ENCODE measurements around the gene DAGLA.
"Not testable (repeated sequence)": the region's sequence is repeated elsewhere in the genome, so short reads cannot be mapped to it uniquely, and the experiment has no call there.

Gene DAGLA

GRCh38 chr11:61679893-61680621 lies at the start of gene DAGLA:
TSS of gene DAGLA (plus strand) at chr11:61680391. CDS start at chr11:61720156, 39,765 bp downstream.
- in situ Hi-C loops (cut with MboI; ENCODE audit: low sequenced_read_pairs) = no loop called here

- in situ Hi-C loops (cut with MboI; ENCODE audit: low sequenced_read_pairs) = no loop called here
Observed at GRCh38 chr11:61632096-61632495, 48.1 kb upstream of the DAGLA start.

GRCh38 chr11:61635304-61635703 lies 44.9 kb upstream of the DAGLA start:
- in situ Hi-C loops (cut with MboI; ENCODE audit: low sequenced_read_pairs) = no loop called here

GRCh38 chr11:61635787-61636186 lies 44.4 kb upstream of the DAGLA start:
- in situ Hi-C loops (cut with MboI; ENCODE audit: low sequenced_read_pairs) = no loop called here

- in situ Hi-C loops (cut with MboI; ENCODE audit: low sequenced_read_pairs) = no loop called here
Observed at GRCh38 chr11:61636676-61637075, 43.5 kb upstream of the DAGLA start.

GRCh38 chr11:61637277-61637676 lies 42.9 kb upstream of the DAGLA start:
- in situ Hi-C loops (cut with MboI; ENCODE audit: low sequenced_read_pairs) = no loop called here

- in situ Hi-C loops (cut with MboI; ENCODE audit: low sequenced_read_pairs) = no loop called here
Observed at GRCh38 chr11:61639816-61640443, 40.3 kb upstream of the DAGLA start.

GRCh38 chr11:61642162-61642561 lies 38.0 kb upstream of the DAGLA start:
- in situ Hi-C loops (cut with MboI; ENCODE audit: low sequenced_read_pairs) = no loop called here

- in situ Hi-C loops (cut with MboI; ENCODE audit: low sequenced_read_pairs) = no loop called here
Observed at GRCh38 chr11:61645179-61645868, 34.9 kb upstream of the DAGLA start.

- in situ Hi-C loops (cut with MboI; ENCODE audit: low sequenced_read_pairs) = no loop called here
Observed at GRCh38 chr11:61647529-61647928, 32.7 kb upstream of the DAGLA start.

- in situ Hi-C loops (cut with MboI; ENCODE audit: low sequenced_read_pairs) = no loop called here
Observed at GRCh38 chr11:61650781-61651571, 29.2 kb upstream of the DAGLA start.

GRCh38 chr11:61652135-61652534 lies 28.1 kb upstream of the DAGLA start:
- in situ Hi-C loops (cut with MboI; ENCODE audit: low sequenced_read_pairs) = no loop called here

GRCh38 chr11:61654397-61654829 lies 25.8 kb upstream of the DAGLA start:
- in situ Hi-C loops (cut with MboI; ENCODE audit: low sequenced_read_pairs) = no loop called here

- in situ Hi-C loops (cut with MboI; ENCODE audit: low sequenced_read_pairs) = not testable (repeated sequence)
Observed at GRCh38 chr11:61655266-61656159, 24.7 kb upstream of the DAGLA start.

- in situ Hi-C loops (cut with MboI; ENCODE audit: low sequenced_read_pairs) = no loop called here
Observed at GRCh38 chr11:61656347-61657077, 23.7 kb upstream of the DAGLA start.

GRCh38 chr11:61657566-61658290 lies 22.5 kb upstream of the DAGLA start:
- in situ Hi-C loops (cut with MboI; ENCODE audit: low sequenced_read_pairs) = no loop called here

GRCh38 chr11:61659413-61660196 lies 20.6 kb upstream of the DAGLA start:
- in situ Hi-C loops (cut with MboI; ENCODE audit: low sequenced_read_pairs) = no loop called here

- in situ Hi-C loops (cut with MboI; ENCODE audit: low sequenced_read_pairs) = not testable (repeated sequence)
Observed at GRCh38 chr11:61660997-61661396, 19.2 kb upstream of the DAGLA start.
